ENCODE data around the gene GLP1R. TPM values are rescaled to one million over a fixed set of nuclear protein-coding genes. Genes with fewer than 3 reads are reported as not detected.

GLP1R gene
- total RNA-seq, 1 donor from 2014 or later: not detected

DNA sequence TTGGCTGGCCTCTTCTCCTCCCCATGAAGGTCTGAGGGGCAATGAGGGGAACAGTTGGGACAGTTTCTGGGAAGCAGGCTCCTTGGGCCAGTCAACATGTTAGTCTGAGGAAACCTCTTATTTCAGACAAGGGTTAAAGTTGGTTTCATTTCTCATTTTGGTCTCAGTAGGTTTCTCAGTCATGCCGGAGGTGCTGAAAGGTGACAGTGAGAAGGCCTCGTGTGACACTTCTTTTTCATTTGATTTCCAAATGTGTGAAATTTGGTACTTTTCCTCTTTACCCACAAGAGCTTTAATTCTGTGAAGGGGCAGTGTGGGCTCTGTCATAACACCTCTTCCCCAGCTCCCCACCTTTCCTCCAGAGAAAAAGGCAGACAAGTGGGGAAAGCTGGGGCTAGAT lies 7.5 kb upstream of the GLP1R start:
- H3K4me1 Mint-ChIP-seq (ENCODE audit: low read depth, unreplicated experiment): no peaks in the 10 kb centered on the region
- TF ChIP-seq, protein P1, sequence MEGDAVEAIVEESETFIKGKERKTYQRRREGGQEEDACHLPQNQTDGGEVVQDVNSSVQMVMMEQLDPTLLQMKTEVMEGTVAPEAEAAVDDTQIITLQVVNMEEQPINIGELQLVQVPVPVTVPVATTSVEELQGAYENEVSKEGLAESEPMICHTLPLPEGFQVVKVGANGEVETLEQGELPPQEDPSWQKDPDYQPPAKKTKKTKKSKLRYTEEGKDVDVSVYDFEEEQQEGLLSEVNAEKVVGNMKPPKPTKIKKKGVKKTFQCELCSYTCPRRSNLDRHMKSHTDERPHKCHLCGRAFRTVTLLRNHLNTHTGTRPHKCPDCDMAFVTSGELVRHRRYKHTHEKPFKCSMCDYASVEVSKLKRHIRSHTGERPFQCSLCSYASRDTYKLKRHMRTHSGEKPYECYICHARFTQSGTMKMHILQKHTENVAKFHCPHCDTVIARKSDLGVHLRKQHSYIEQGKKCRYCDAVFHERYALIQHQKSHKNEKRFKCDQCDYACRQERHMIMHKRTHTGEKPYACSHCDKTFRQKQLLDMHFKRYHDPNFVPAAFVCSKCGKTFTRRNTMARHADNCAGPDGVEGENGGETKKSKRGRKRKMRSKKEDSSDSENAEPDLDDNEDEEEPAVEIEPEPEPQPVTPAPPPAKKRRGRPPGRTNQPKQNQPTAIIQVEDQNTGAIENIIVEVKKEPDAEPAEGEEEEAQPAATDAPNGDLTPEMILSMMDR (IDR thresholded peaks at IDR 0.05; ENCODE audit: partially characterized antibody, unreplicated experiment): no peak
- H3K9me3 Mint-ChIP-seq (ENCODE audit: unreplicated experiment): peaks cover 2% of the 10 kb centered on the region
- no peak for DNase-seq
- no peak overlapping the region for H3K27ac Mint-ChIP-seq (ENCODE audit: unreplicated experiment)
- no peaks in the 10 kb centered on the region for H3K27me3 Mint-ChIP-seq (ENCODE audit: unreplicated experiment)
- H3K4me3 Mint-ChIP-seq (ENCODE audit: unreplicated experiment): no peak overlapping the region
- H3K36me3 Mint-ChIP-seq (ENCODE audit: unreplicated experiment): no peaks in the 10 kb centered on the region

DNA sequence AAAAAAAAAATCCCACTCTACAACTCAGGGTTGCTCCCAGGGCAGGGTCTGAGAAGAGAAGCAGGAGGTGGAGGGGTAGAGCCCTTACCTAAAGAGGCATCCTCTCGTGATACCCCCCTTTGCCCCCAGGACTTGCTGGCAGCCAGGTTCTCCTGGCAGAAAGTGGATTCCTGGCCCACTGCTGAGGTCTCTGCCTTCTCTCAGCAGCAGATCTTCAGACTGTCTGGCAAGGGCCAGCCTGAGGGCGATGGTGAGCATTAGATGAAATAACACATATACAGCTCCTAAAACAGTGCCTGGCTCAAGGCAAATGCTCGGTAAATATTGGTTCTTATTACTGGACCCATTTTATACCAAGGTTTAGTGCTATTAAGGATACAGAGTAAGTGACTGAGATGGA lies 4.8 kb upstream of the GLP1R start:
- H3K9me3 Mint-ChIP-seq (ENCODE audit: unreplicated experiment): peaks cover 2% of the 10 kb centered on the region
- no peak overlapping the region for H3K4me3 Mint-ChIP-seq (ENCODE audit: unreplicated experiment)
- H3K27ac Mint-ChIP-seq (ENCODE audit: unreplicated experiment): no peak overlapping the region
- no peaks in the 10 kb centered on the region for H3K4me1 Mint-ChIP-seq (ENCODE audit: low read depth, unreplicated experiment)
- DNase-seq: no peak
- no peaks in the 10 kb centered on the region for H3K36me3 Mint-ChIP-seq (ENCODE audit: unreplicated experiment)
- TF ChIP-seq, protein P1 (IDR thresholded peaks at IDR 0.05; ENCODE audit: partially characterized antibody, unreplicated experiment): no peak
- H3K27me3 Mint-ChIP-seq (ENCODE audit: unreplicated experiment): no peaks in the 10 kb centered on the region

GRCh38 chr6:39044181-39044580 lies 4.4 kb upstream of the GLP1R start:
- no peak overlapping the region for H3K4me3 Mint-ChIP-seq (ENCODE audit: unreplicated experiment)
- TF ChIP-seq, protein P1 (IDR thresholded peaks at IDR 0.05; ENCODE audit: partially characterized antibody, unreplicated experiment): no peak
- peaks cover 2% of the 10 kb centered on the region for H3K9me3 Mint-ChIP-seq (ENCODE audit: unreplicated experiment)
- H3K27me3 Mint-ChIP-seq (ENCODE audit: unreplicated experiment): no peaks in the 10 kb centered on the region
- no peak overlapping the region for H3K27ac Mint-ChIP-seq (ENCODE audit: unreplicated experiment)
- H3K4me1 Mint-ChIP-seq (ENCODE audit: low read depth, unreplicated experiment): no peaks in the 10 kb centered on the region
- no peak for DNase-seq
- H3K36me3 Mint-ChIP-seq (ENCODE audit: unreplicated experiment): no peaks in the 10 kb centered on the region

- Mint-ChIP-seq H3K27me3 (ENCODE audit: unreplicated experiment) (peaks cover 10% of the 10 kb centered on the region), H3K9me3 (ENCODE audit: unreplicated experiment) (peaks cover 2% of the 10 kb centered on the region), H3K36me3 (ENCODE audit: unreplicated experiment) (no peaks in the 10 kb centered on the region), H3K4me1 (ENCODE audit: low read depth, unreplicated experiment) (no peaks in the 10 kb centered on the region), H3K27ac (ENCODE audit: unreplicated experiment) (no peak overlapping the region), H3K4me3 (ENCODE audit: unreplicated experiment) (peak overlapping the region; percentile 37)
- TF ChIP-seq, protein P1 (IDR thresholded peaks at IDR 0.05; ENCODE audit: partially characterized antibody, unreplicated experiment): no peak
- no peak for DNase-seq
Measured at GRCh38 chr6:39047434-39048327, 900 bp upstream of the GLP1R start.

DNA sequence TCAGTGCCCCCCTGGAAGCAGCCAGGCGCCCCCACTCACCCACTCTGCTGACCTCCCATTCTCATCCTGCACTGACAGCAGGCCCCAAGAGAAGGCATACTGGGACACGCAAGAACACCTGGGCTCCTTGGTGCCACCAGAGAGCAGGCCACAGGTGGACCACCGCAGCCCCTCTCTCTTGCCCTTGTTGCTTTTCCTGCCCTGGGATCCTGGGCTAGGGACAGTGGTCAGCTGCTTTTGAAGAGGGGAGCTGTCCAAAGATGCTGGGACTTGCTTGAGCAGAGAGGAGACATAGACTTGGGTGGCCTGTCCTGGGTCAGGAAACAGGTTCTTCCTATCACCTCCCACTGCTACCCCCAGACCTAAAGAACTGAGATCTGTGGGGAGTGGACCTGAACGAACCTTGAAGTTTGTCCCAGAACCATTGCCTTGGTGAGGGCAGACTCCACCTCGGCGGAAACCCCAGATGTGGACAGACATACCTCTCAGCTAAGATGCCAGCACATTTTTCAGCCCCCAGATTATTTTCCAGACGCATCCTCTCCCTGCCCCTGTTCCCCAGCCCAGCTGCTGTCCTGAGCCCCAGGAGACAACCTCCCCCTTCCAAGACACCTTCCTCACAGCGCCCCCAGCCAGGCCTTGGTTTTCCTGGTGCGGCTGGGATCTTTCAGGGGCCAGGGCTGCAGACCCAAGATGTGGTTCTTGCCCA lies 1.1 kb downstream of the GLP1R start:
- DNase-seq: no peak
- TF ChIP-seq, protein P1 (IDR thresholded peaks at IDR 0.05; ENCODE audit: partially characterized antibody, unreplicated experiment): no peak
- peaks cover 10% of the 10 kb centered on the region for H3K27me3 Mint-ChIP-seq (ENCODE audit: unreplicated experiment)
- no peaks in the 10 kb centered on the region for H3K36me3 Mint-ChIP-seq (ENCODE audit: unreplicated experiment)
- no peak overlapping the region for H3K27ac Mint-ChIP-seq (ENCODE audit: unreplicated experiment)
- H3K4me3 Mint-ChIP-seq (ENCODE audit: unreplicated experiment): peak overlapping the region; percentile 68
- peaks cover 5% of the 10 kb centered on the region for H3K4me1 Mint-ChIP-seq (ENCODE audit: low read depth, unreplicated experiment)
- H3K9me3 Mint-ChIP-seq (ENCODE audit: unreplicated experiment): peaks cover 3% of the 10 kb centered on the region

Measured in glutamatergic neuron (in vitro differentiated cells).